MM.1S (cell line): ENCODE measurements around the gene ARRDC2.
"Not testable (repeated sequence)": the region's sequence is repeated elsewhere in the genome, so short reads cannot be mapped to it uniquely, and the experiment has no call there.

ENCODE experiments used
- CTCF ChIP-seq: fragments of 300-600 bp; sonication (generic); IDR thresholded peaks from 2 replicates; pipeline ENCODE4 v1.5.1; 2016; ENCODE audit warnings: antibody characterized with exemption, low read length, mixed read lengths
- EZH2 ChIP-seq: fragments of 300-600 bp; sonication (generic); optimal IDR thresholded peaks from 2 replicates; pipeline ENCODE3; 2017; ENCODE audit warnings: low read depth, mild to moderate bottlenecking, antibody characterized with exemption, low read length, mixed read lengths
- EZH2phosphoT487 ChIP-seq: fragments of 300-600 bp; sonication (generic); IDR thresholded peaks from 2 replicates; pipeline ENCODE4 v1.6.1; 2018; ENCODE audit warnings: antibody characterized with exemption, low read length

GRCh38 chr19:18031401-18031800 is 23.4 kb downstream of the ARRDC2 start:
- TF ChIP-seq CTCF, EZH2, EZH2phosphoT487: not testable (repeated sequence)
